GM12873 (cell line): Measurements from ENCODE around the gene TSPAN15.

ENCODE experiments used
- CTCF ChIP-seq: IDR thresholded peaks from 2 replicates; pipeline ENCODE4 v1.5.1; 2012; ENCODE audit warnings: low read depth, mild to moderate bottlenecking, moderate library complexity, low read length, control low read depth; ENCODE audit not compliant: insufficient read depth; ENCODE audit errors: missing control alignments

The TSPAN15 gene

GRCh38 chr10:69499726-69500689 is 48.7 kb downstream of the TSPAN15 start:
- TF ChIP-seq CTCF = no peak

- TF ChIP-seq CTCF = no peak
These were observed 49.7 kb downstream of the TSPAN15 start for GRCh38 chr10:69500864-69501468.

- TF ChIP-seq CTCF = no peak
These were observed 50.4 kb downstream of the TSPAN15 start for GRCh38 chr10:69501657-69502056.

- no peak for TF ChIP-seq CTCF
These were observed 51.3 kb downstream of the TSPAN15 start for GRCh38 chr10:69502589-69502988.

- no peak for TF ChIP-seq CTCF
These were observed 52.0 kb downstream of the TSPAN15 start for GRCh38 chr10:69503001-69503895.

- TF ChIP-seq CTCF = no peak
These were observed 52.6 kb downstream of the TSPAN15 start for GRCh38 chr10:69503896-69504265.

GRCh38 chr10:69504576-69505250 is 53.4 kb downstream of the TSPAN15 start:
- TF ChIP-seq CTCF = no peak
